Colonic mucosa (tissue), 4 donors: ENCODE measurements around the gene MCM5. TPM values are rescaled to one million over a fixed set of nuclear protein-coding genes. Genes with fewer than 3 reads are reported as not detected.

ENCODE experiments used
- DNase-seq: peaks from one replicate; pipeline ENCODE4 v3.0.0-alpha.2; 2020
- H3K27ac ChIP-seq: fragments of 200-600 bp; one replicate; pipeline ENCODE4 v1.8.0; 2021
- H3K27me3 ChIP-seq: fragments of 200-600 bp; one replicate; pipeline ENCODE4 v1.8.0; 2021
- H3K36me3 ChIP-seq: fragments of 200-600 bp; one replicate; pipeline ENCODE4 v1.8.0; 2021
- H3K4me1 ChIP-seq: fragments of 200-600 bp; one replicate; pipeline ENCODE4 v1.8.0; 2021; ENCODE audit warnings: mild to moderate bottlenecking
- H3K4me3 ChIP-seq: fragments of 200-600 bp; one replicate; pipeline ENCODE4 v1.8.0; 2021
- H3K9ac ChIP-seq, 2 donors: one replicate each; pipeline ENCODE4 v1.7.0; 2013; ENCODE audit warnings: control low read depth in 2 of 2, low read depth in 2 of 2, low read length in 2 of 2
- H3K9me3 ChIP-seq: fragments of 200-600 bp; one replicate; pipeline ENCODE4 v1.8.0; 2021
- intact Hi-C: fragments of 100-400 bp; cut with DNase I; formaldehyde crosslinking; loops from one replicate; pipeline ENCODE4 v1.14.1; 2022
- total RNA-seq, 2 donors: library from RNA; stranded (reverse); fragmentation: NEBNext Ultra II Directional in 1 of 2; extraction: Animal tissue kit (Norgen Biotek cat#: 25700) in 1 of 2; gene quantifications; one replicate each; pipeline ENCODE4 v1.2.1, GENCODE V29; 2021
- TF ChIP-seq, protein P1 (sequence below): fragments of 200-600 bp; IDR thresholded peaks from one replicate; pipeline ENCODE4 v1.8.0; 2022; ENCODE audit warnings: antibody characterized with exemption, mild to moderate bottlenecking
- donor health status: healthy.
- donor health status: DM: no; HTN: no; CAD: no.
- donor health status: DM: no; HTN: no; CAD: no.

MCM5 gene
- total RNA-seq, 2 donors from 2014 or later, result 33.0 to 120 TPM

GRCh38 chr22:35442471-35442870 lies 42.5 kb downstream of the MCM5 start:
- Histone ChIP-seq H3K27me3 (no peaks in the 10 kb centered on the region), H3K36me3 (no peaks in the 10 kb centered on the region), H3K4me3 (no peak overlapping the region), H3K9me3 (no peaks in the 10 kb centered on the region), H3K27ac (no peak overlapping the region), H3K9ac (no peak overlapping the region), H3K4me1 (no peaks in the 10 kb centered on the region)
- no peak for DNase-seq
- TF ChIP-seq, protein P1, sequence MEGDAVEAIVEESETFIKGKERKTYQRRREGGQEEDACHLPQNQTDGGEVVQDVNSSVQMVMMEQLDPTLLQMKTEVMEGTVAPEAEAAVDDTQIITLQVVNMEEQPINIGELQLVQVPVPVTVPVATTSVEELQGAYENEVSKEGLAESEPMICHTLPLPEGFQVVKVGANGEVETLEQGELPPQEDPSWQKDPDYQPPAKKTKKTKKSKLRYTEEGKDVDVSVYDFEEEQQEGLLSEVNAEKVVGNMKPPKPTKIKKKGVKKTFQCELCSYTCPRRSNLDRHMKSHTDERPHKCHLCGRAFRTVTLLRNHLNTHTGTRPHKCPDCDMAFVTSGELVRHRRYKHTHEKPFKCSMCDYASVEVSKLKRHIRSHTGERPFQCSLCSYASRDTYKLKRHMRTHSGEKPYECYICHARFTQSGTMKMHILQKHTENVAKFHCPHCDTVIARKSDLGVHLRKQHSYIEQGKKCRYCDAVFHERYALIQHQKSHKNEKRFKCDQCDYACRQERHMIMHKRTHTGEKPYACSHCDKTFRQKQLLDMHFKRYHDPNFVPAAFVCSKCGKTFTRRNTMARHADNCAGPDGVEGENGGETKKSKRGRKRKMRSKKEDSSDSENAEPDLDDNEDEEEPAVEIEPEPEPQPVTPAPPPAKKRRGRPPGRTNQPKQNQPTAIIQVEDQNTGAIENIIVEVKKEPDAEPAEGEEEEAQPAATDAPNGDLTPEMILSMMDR, result no peak
- intact Hi-C loops, result no loop called here

- no peaks in the 10 kb centered on the region for H3K27me3 ChIP-seq
- no peaks in the 10 kb centered on the region for H3K36me3 ChIP-seq
- DNase-seq, result no peak
- H3K9me3 ChIP-seq, result no peaks in the 10 kb centered on the region
- H3K9ac ChIP-seq, result no peak overlapping the region
- intact Hi-C loops, result no loop called here
- no peaks in the 10 kb centered on the region for H3K4me1 ChIP-seq
- H3K27ac ChIP-seq, result no peak overlapping the region
- no peak overlapping the region for H3K4me3 ChIP-seq
- TF ChIP-seq, protein P1, result no peak
Observed at GRCh38 chr22:35443338-35443737, 43.4 kb downstream of the MCM5 start.

DNA sequence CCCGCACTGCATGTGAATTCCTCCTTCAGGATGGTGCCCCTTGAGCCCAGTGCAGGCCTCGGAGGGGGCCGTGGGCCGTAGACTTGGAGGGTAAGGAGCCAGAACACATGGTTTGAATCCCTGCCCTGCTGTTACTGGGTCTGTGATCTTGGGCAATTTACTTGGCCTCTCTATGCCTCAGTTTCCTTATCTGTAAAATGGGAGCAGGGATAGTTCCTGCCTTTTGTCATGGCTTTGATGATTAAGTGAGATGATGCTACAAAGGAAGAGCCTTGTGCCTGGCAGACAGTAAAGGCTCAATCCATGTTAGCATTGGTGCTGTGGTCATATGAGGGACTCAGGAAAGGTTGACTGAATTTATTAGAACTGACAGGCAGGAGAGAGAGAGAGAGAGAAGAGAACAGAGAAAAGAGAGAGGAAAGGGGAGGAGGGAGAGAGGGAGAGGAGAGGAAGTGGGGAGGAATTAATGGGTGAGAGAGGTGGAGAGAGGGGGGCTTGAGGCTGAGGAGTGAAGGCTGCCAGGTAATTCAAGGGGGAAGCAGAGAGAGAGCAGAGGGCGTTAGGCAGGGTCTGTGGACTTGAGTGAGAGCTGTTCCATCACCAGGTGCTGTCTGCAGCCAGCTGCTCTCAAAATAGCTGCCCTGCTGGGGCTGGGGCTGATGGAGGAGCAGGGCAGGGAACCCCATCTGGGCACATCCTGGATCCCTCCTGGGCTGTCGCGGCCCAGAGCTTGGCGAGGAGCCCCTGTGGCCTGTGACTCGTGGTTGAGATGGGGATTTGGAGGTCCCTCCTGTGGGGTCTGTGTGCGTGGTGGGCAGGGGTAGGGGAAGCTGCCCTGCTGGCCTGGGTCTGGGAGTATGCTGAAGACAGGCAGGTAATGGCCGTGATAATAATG lies 44.1 kb downstream of the MCM5 start:
- H3K27ac ChIP-seq, result no peak overlapping the region
- DNase-seq, result no peak
- no peaks in the 10 kb centered on the region for H3K36me3 ChIP-seq
- no peak overlapping the region for H3K4me3 ChIP-seq
- TF ChIP-seq, protein P1, result no peak
- no peaks in the 10 kb centered on the region for H3K9me3 ChIP-seq
- H3K9ac ChIP-seq, result no peak overlapping the region
- no peaks in the 10 kb centered on the region for H3K4me1 ChIP-seq
- intact Hi-C loops, result no loop called here
- no peaks in the 10 kb centered on the region for H3K27me3 ChIP-seq

GRCh38 chr22:35444685-35445399 lies 44.9 kb downstream of the MCM5 start:
- intact Hi-C loops, result no loop called here
- Histone ChIP-seq H3K27ac (no peak overlapping the region), H3K36me3 (no peaks in the 10 kb centered on the region), H3K4me1 (no peaks in the 10 kb centered on the region), H3K9me3 (no peaks in the 10 kb centered on the region), H3K4me3 (no peak overlapping the region), H3K9ac (no peak overlapping the region), H3K27me3 (no peaks in the 10 kb centered on the region)
- no peak for DNase-seq
- TF ChIP-seq, protein P1, result no peak

GRCh38 chr22:35445933-35446332 lies 46.0 kb downstream of the MCM5 start:
- intact Hi-C loops, result no loop called here
- H3K4me1 ChIP-seq, result no peaks in the 10 kb centered on the region
- H3K27me3 ChIP-seq, result no peaks in the 10 kb centered on the region
- DNase-seq, result no peak
- no peak overlapping the region for H3K9ac ChIP-seq
- no peak overlapping the region for H3K4me3 ChIP-seq
- no peaks in the 10 kb centered on the region for H3K9me3 ChIP-seq
- TF ChIP-seq, protein P1, result no peak
- no peaks in the 10 kb centered on the region for H3K36me3 ChIP-seq
- H3K27ac ChIP-seq, result peak overlapping the region; percentile 22
